GM12878 (cell line): ENCODE data around the gene ESYT2. TPM values are rescaled to one million over a fixed set of nuclear protein-coding genes. Genes with fewer than 3 reads are reported as not detected.

Experiments used
- ATAC-seq: fragments of 200-7000 bp; cut with Tn5 transposase; 3 replicates; pipeline ENCODE4 v1.9.1; 2020; ENCODE audit warnings: mild to moderate bottlenecking, moderate library complexity
- BruUV-seq: library from RNA; stranded (reverse); fragments of 400-500 nt; replicated peaks from 2 replicates; lab custom pipeline; 2021; lab: Mats Ljungman, UMichigan
- CTCF ChIA-PET: fragments of 300-600 bp; sonication (Branson Sonifier 250); formaldehyde crosslinking; extraction: SDS; loops from one replicate; lab custom pipeline; 2021; ENCODE audit warnings: inconsistent platforms; lab: Yijun Ruan, JAX
- POLR2A ChIA-PET: fragments of 350-600 bp; formaldehyde crosslinking; extraction: SDS; loops from one replicate; lab custom pipeline; 2021; ENCODE audit warnings: inconsistent platforms; lab: Charles Lee
- RAD21 ChIA-PET: fragments of 300-600 bp; sonication (Branson Sonifier 250); formaldehyde crosslinking; loops from one replicate; lab custom pipeline; 2023; ENCODE audit warnings: antibody characterized with exemption; ENCODE audit not compliant: unreplicated experiment; lab: Charles Lee
- SMC1A ChIA-PET: fragments of 300-600 bp; sonication (Branson Sonifier 250); formaldehyde crosslinking; loops from one replicate; lab custom pipeline; 2023; ENCODE audit not compliant: unreplicated experiment, uncharacterized antibody; lab: Charles Lee
- DNase-seq: peaks from one replicate; pipeline ENCODE4 v3.0.0-alpha.2; 2011; ENCODE audit warnings: low read depth, low spot score
- FAIRE-seq: peaks from 3 replicates; lab custom pipeline; 2011; peaks lifted over from hg19 to GRCh38; lab: Jason Lieb, UNC
- H2AFZ ChIP-seq: 2 replicates; pipeline ENCODE4 v1.6.0; 2011; ENCODE audit warnings: low read depth, low read length, control low read depth; ENCODE audit not compliant: control insufficient read depth
- H3K27ac ChIP-seq: 2 replicates; pipeline ENCODE4 v1.5.1; 2011; ENCODE audit warnings: control low read depth; ENCODE audit not compliant: control insufficient read depth, insufficient read depth
- H3K27me3 ChIP-seq, 2 experiments: replicated peaks in 1 of 2; 2 replicates each; pipeline versions ENCODE4 v1.6.0 to v1.6.1; 2011; ENCODE audit warnings: low read length in 1 of 2; ENCODE audit not compliant: control insufficient read depth in 2 of 2, insufficient read depth in 2 of 2
- H3K36me3 ChIP-seq, 2 experiments: 2 replicates each; pipeline ENCODE4 v1.5.1; 2011; ENCODE audit warnings: low read length in 1 of 2; ENCODE audit not compliant: control insufficient read depth in 2 of 2, insufficient read depth in 2 of 2
- H3K4me1 ChIP-seq: 2 replicates; pipeline ENCODE4 v1.6.1; 2011; ENCODE audit warnings: mild to moderate bottlenecking, low read length, moderate library complexity, mixed read lengths; ENCODE audit not compliant: control insufficient read depth, insufficient read depth
- H3K4me2 ChIP-seq: 2 replicates; pipeline ENCODE4 v1.6.0; 2011; ENCODE audit warnings: control low read depth; ENCODE audit not compliant: control insufficient read depth, insufficient read depth
- H3K4me3 ChIP-seq: fragments of 200-600 bp; sonication (generic); 2 replicates; pipeline ENCODE4 v1.5.1; 2016
- H3K79me2 ChIP-seq: 2 replicates; pipeline ENCODE4 v1.6.0; 2011; ENCODE audit warnings: low read length; ENCODE audit not compliant: control insufficient read depth, insufficient read depth
- H3K9ac ChIP-seq: 2 replicates; pipeline ENCODE4 v1.8.0; 2011; ENCODE audit warnings: low read length, control low read depth, mixed read lengths; ENCODE audit not compliant: control insufficient read depth, insufficient read depth
- H3K9me3 ChIP-seq: replicated peaks from 3 replicates; pipeline ENCODE4 v1.5.1; 2011; ENCODE audit warnings: mild to moderate bottlenecking, low read length; ENCODE audit not compliant: control insufficient read depth, insufficient read depth
- H4K20me1 ChIP-seq: 2 replicates; pipeline ENCODE4 v1.6.0; 2011; ENCODE audit not compliant: control insufficient read depth, insufficient read depth
- ASH2L ChIP-seq: fragments of 300-600, 200-600 bp; sonication (generic); IDR thresholded peaks from 2 replicates; pipeline ENCODE4 v1.6.1; 2017; ENCODE audit warnings: low read depth, mild to moderate bottlenecking, borderline replicate concordance
- EZH2 ChIP-seq: IDR thresholded peaks from 2 replicates; pipeline ENCODE4 v1.6.1; 2012; ENCODE audit warnings: low read depth, mild to moderate bottlenecking, control low read depth, inconsistent platforms, low read length, borderline replicate concordance; ENCODE audit not compliant: control insufficient read depth
- POLR2A ChIP-seq: IDR thresholded peaks from 2 replicates; pipeline ENCODE4 v1.6.1; 2011; ENCODE audit warnings: low read depth, mild to moderate bottlenecking, low read length
- TCF12 ChIP-seq: IDR thresholded peaks from 2 replicates; pipeline ENCODE4 v1.6.1; 2011; ENCODE audit warnings: low read depth, mild to moderate bottlenecking, low read length
- WRNIP1 ChIP-seq: IDR thresholded peaks from 2 replicates; pipeline ENCODE4 v1.6.1; 2011; ENCODE audit warnings: low read depth, low read length, improper control_type of control experiment, borderline replicate concordance
- ZNF274 ChIP-seq: IDR thresholded peaks from one replicate; pipeline ENCODE4 v1.8.0; 2011; ENCODE audit not compliant: insufficient read length, insufficient read depth
- WGBS: methylation state at CpG from one replicate; pipeline ENCODE4 v1.1.6; 2016; ENCODE audit warnings: low lambda C conversion rate; ENCODE audit not compliant: insufficient replicate concordance, insufficient coverage; ENCODE audit errors: missing lambda C conversion rate; 5-methylcytosine and 5-hydroxymethylcytosine counted together
- in situ Hi-C: fragments of 300-500 bp; cut with MboI; formaldehyde crosslinking; loops from 9 replicates; pipeline ENCODE4 v1.14.3; 2018; ENCODE audit warnings: mixed read lengths
- intact Hi-C: fragments of 100-400 bp; cut with micrococcal nuclease; formaldehyde crosslinking; loops from one replicate; pipeline ENCODE4 v1.14.2; 2022; ENCODE audit not compliant: unreplicated experiment
- polyA plus RNA-seq, 11 experiments: library from polyadenylated mRNA; depleted of rRNA in 4 of 11; unstranded in 6 of 11; stranded (reverse) in 5 of 11; fragments of >200 nt; fragmentation: Nextera tagmentation in 4 of 11; fragmentation: Illumina TruSeq in 1 of 11; extraction: Ambion mirVana in 4 of 11; extraction: Trizol in 1 of 11; gene quantifications; 1 replicate in 1 of 11; 2 replicates in 10 of 11; pipeline versions ENCODE4 v1.2.1 to v1.2.3, GENCODE V29; 2011 to 2016; ENCODE audit warnings: inconsistent platforms in 2 of 11, missing spikeins in 2 of 11, low read depth in 1 of 11
- total RNA-seq, 4 experiments: library from RNA; depleted of rRNA in 3 of 4; stranded (reverse); fragments of >200 nt in 3 of 4; fragmentation: Illumina TruSeq in 1 of 4; extraction: Trizol in 1 of 4; gene quantifications; 2 replicates each; pipeline versions ENCODE4 v1.2.1 to v1.2.3, GENCODE V29; 2013 to 2021
- TF ChIP-seq, protein P1 (sequence below): fragments of 150-350 bp; IDR thresholded peaks from 2 replicates; pipeline ENCODE4 v1.6.1; 2014; ENCODE audit warnings: mild to moderate bottlenecking, low read depth, low read length

The ESYT2 gene
- total and polyA plus RNA-seq, 10 of the 15 experiments (the other 5 are each of a cell fraction or from before 2014, with no cell fraction given): 1.9 to 44.6 (median 21.4) TPM

DNA sequence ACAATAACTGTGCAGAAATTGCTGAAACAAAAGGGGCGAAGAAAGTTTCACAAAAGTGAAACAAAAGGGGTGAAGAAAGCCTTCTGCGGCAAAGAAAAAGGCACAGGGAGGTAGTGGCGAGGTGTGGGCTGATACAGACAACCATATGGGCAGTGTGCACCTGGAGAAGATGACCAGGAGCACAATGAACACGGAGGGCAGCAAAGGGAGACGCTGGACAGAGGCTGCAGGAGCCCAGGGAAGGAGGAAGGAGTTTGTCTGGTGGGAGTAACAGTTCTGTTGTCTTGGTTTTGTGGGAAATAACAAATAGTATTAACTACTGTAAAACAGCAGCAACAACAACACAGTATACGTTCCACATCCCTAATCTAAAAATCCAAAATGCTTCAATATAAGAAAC lies 42.4 kb downstream of the ESYT2 start:
- ChIA-PET POLR2A (no interaction called here), CTCF (interaction anchor here (1.4 kb wide), 1 partner anchor 190 kb away, joined by 9 read pairs; no protein-coding TSS in a partner anchor), RAD21 (no interaction called here), SMC1A (interaction anchor here (0.5 to 1.8 kb wide), 5 partner anchors 14 to 190 kb away, joined by 3 to 7 read pairs (median 5); no protein-coding TSS in a partner anchor)
- ATAC-seq: no peak
- Histone ChIP-seq H3K27me3 (no peaks in the 10 kb centered on the region), H3K27ac (no peak overlapping the region), H3K9me3 (no peaks in the 10 kb centered on the region), H3K9ac (no peak overlapping the region), H3K4me2 (no peak overlapping the region), H3K36me3 (peaks cover 4 to 8% of the 10 kb centered on the region in 2 experiments; a peak in 3 of 4 replicates), H4K20me1 (no peaks in the 10 kb centered on the region), H3K4me1 (no peaks in the 10 kb centered on the region), H3K79me2 (no peaks in the 10 kb centered on the region), H3K4me3 (no peak overlapping the region), H2AFZ (no peak overlapping the region)
- BruUV-seq: no TSS peak
- 87% methylated on average over 6 of the region's 6 CpGs for WGBS
- FAIRE-seq: no peak
- no peak for DNase-seq
- intact Hi-C loops: no loop called here
- in situ Hi-C loops: no loop called here
- TF ChIP-seq EZH2 (no peak), ASH2L (no peak), ZNF274 (no peak), TCF12 (no peak), POLR2A (no peak), WRNIP1 (no peak)
- TF ChIP-seq, protein P1, sequence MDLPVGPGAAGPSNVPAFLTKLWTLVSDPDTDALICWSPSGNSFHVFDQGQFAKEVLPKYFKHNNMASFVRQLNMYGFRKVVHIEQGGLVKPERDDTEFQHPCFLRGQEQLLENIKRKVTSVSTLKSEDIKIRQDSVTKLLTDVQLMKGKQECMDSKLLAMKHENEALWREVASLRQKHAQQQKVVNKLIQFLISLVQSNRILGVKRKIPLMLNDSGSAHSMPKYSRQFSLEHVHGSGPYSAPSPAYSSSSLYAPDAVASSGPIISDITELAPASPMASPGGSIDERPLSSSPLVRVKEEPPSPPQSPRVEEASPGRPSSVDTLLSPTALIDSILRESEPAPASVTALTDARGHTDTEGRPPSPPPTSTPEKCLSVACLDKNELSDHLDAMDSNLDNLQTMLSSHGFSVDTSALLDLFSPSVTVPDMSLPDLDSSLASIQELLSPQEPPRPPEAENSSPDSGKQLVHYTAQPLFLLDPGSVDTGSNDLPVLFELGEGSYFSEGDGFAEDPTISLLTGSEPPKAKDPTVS: no peak
